HAP-1 (cell line): ENCODE data around the gene ANKRD60.

Experiments
- DNase-seq, 2 experiments: peaks; one replicate each; pipeline ENCODE4 v3.0.0-alpha.2; 2016 to 2020; ENCODE audit warnings: low spot score in 2 of 2
- H3K27me3 ChIP-seq: fragments of 250-450 bp; sonication (Bioruptor Pico); 2 replicates; pipeline ENCODE4 v1.5.1; 2020; ENCODE audit warnings: low read depth, mild to moderate bottlenecking, moderate library complexity
- H3K36me3 ChIP-seq: fragments of 250-450 bp; sonication (Bioruptor Pico); replicated peaks from 2 replicates; pipeline ENCODE4 v1.5.1; 2020; ENCODE audit warnings: mild to moderate bottlenecking
- H3K4me1 ChIP-seq: fragments of 250-450 bp; sonication (Bioruptor Pico); 2 replicates; pipeline ENCODE4 v1.5.1; 2020; ENCODE audit warnings: mild to moderate bottlenecking
- H3K4me3 ChIP-seq: fragments of 250-450 bp; sonication (Bioruptor Pico); 2 replicates; pipeline ENCODE4 v1.5.1; 2020; ENCODE audit warnings: mild to moderate bottlenecking, moderate library complexity
- H3K9me3 ChIP-seq: fragments of 250-450 bp; sonication (Bioruptor Pico); 2 replicates; pipeline ENCODE4 v1.5.1; 2020; ENCODE audit warnings: mild to moderate bottlenecking, moderate library complexity
- in situ Hi-C: fragments of 300-500 bp; cut with MboI; formaldehyde crosslinking; loops from 3 replicates; pipeline ENCODE4 v1.14.3; 2020; ENCODE audit warnings: low sequenced_read_pairs, inconsistent platforms, mixed read lengths

The ANKRD60 gene

GRCh38 chr20:58254890-58255289 lies 26.4 kb upstream of the ANKRD60 start:
- H3K27me3 ChIP-seq = no peaks in the 10 kb centered on the region
- in situ Hi-C loops = no loop called here
- no peak overlapping the region for H3K4me3 ChIP-seq
- no peaks in the 10 kb centered on the region for H3K4me1 ChIP-seq
- H3K36me3 ChIP-seq = no peaks in the 10 kb centered on the region
- H3K9me3 ChIP-seq = no peaks in the 10 kb centered on the region
- no peak for DNase-seq

GRCh38 chr20:58251979-58252591 lies 23.6 kb upstream of the ANKRD60 start:
- no peak overlapping the region for H3K4me3 ChIP-seq

GRCh38 chr20:58251348-58251978 lies 23.0 kb upstream of the ANKRD60 start:
- in situ Hi-C loops = no loop called here
- no peaks in the 10 kb centered on the region for H3K27me3 ChIP-seq
- no peaks in the 10 kb centered on the region for H3K36me3 ChIP-seq
- H3K9me3 ChIP-seq = no peaks in the 10 kb centered on the region
- H3K4me3 ChIP-seq = no peak overlapping the region
- H3K4me1 ChIP-seq = no peaks in the 10 kb centered on the region
- no peak for DNase-seq

More at GRCh38 chr20:58251979-58252591, 23.6 kb upstream of the ANKRD60 start:
- in situ Hi-C loops = no loop called here
- H3K36me3 ChIP-seq = no peaks in the 10 kb centered on the region
- H3K9me3 ChIP-seq = no peaks in the 10 kb centered on the region
- no peak for DNase-seq
- H3K27me3 ChIP-seq = no peaks in the 10 kb centered on the region
- no peaks in the 10 kb centered on the region for H3K4me1 ChIP-seq

- Histone ChIP-seq H3K36me3 (no peaks in the 10 kb centered on the region), H3K9me3 (no peaks in the 10 kb centered on the region), H3K27me3 (no peaks in the 10 kb centered on the region), H3K4me3 (no peak overlapping the region), H3K4me1 (no peaks in the 10 kb centered on the region)
- DNase-seq = peak; percentile 4 to 16
- in situ Hi-C loops = loop anchor here (10.0 to 25.0 kb wide), 3 partner anchors 198 to 588 kb away; partner anchors contain the start of gene NPEPL1
Observed at GRCh38 chr20:58246346-58246745, 17.9 kb upstream of the ANKRD60 start.

- DNase-seq = no peak
- Histone ChIP-seq H3K9me3 (no peaks in the 10 kb centered on the region), H3K36me3 (no peaks in the 10 kb centered on the region), H3K4me1 (no peaks in the 10 kb centered on the region), H3K27me3 (no peaks in the 10 kb centered on the region), H3K4me3 (no peak overlapping the region)
- in situ Hi-C loops = loop anchor here (10.0 to 25.0 kb wide), 3 partner anchors 199 to 589 kb away; partner anchors contain the start of gene NPEPL1
Observed at GRCh38 chr20:58245931-58246330, 17.5 kb upstream of the ANKRD60 start.

- in situ Hi-C loops = loop anchor here (10.0 to 25.0 kb wide), 3 partner anchors 199 to 589 kb away; partner anchors contain the start of gene NPEPL1
- Histone ChIP-seq H3K27me3 (no peaks in the 10 kb centered on the region), H3K36me3 (no peaks in the 10 kb centered on the region), H3K4me1 (no peaks in the 10 kb centered on the region), H3K4me3 (no peak overlapping the region), H3K9me3 (no peaks in the 10 kb centered on the region)
- no peak for DNase-seq
Observed at GRCh38 chr20:58245181-58245891, 16.9 kb upstream of the ANKRD60 start.

- no peaks in the 10 kb centered on the region for H3K9me3 ChIP-seq
- in situ Hi-C loops = loop anchor here (10.0 to 25.0 kb wide), 3 partner anchors 200 to 590 kb away; partner anchors contain the start of gene NPEPL1
- no peaks in the 10 kb centered on the region for H3K4me1 ChIP-seq
- no peak overlapping the region for H3K4me3 ChIP-seq
- no peaks in the 10 kb centered on the region for H3K27me3 ChIP-seq
- H3K36me3 ChIP-seq = no peaks in the 10 kb centered on the region
- no peak for DNase-seq
Observed at GRCh38 chr20:58244517-58245030, 16.1 kb upstream of the ANKRD60 start.

- H3K27me3 ChIP-seq = no peaks in the 10 kb centered on the region
- H3K4me1 ChIP-seq = no peaks in the 10 kb centered on the region
- in situ Hi-C loops = loop anchor here (10.0 to 25.0 kb wide), 3 partner anchors 201 to 591 kb away; partner anchors contain the start of gene NPEPL1
- no peaks in the 10 kb centered on the region for H3K36me3 ChIP-seq
- DNase-seq = no peak
- H3K4me3 ChIP-seq = no peak overlapping the region
- no peaks in the 10 kb centered on the region for H3K9me3 ChIP-seq
Observed at GRCh38 chr20:58243653-58244410, 15.4 kb upstream of the ANKRD60 start.

- in situ Hi-C loops = loop anchor here (10.0 to 25.0 kb wide), 3 partner anchors 202 to 592 kb away; partner anchors contain the start of gene NPEPL1
- H3K9me3 ChIP-seq = no peaks in the 10 kb centered on the region
- H3K27me3 ChIP-seq = no peaks in the 10 kb centered on the region
- no peaks in the 10 kb centered on the region for H3K36me3 ChIP-seq
- DNase-seq = no peak
- no peak overlapping the region for H3K4me3 ChIP-seq
- no peaks in the 10 kb centered on the region for H3K4me1 ChIP-seq
Observed at GRCh38 chr20:58242824-58243223, 14.4 kb upstream of the ANKRD60 start.

GRCh38 chr20:58241766-58242465 lies 13.5 kb upstream of the ANKRD60 start:
- H3K9me3 ChIP-seq = no peaks in the 10 kb centered on the region
- H3K4me1 ChIP-seq = no peaks in the 10 kb centered on the region
- H3K36me3 ChIP-seq = no peaks in the 10 kb centered on the region
- H3K27me3 ChIP-seq = no peaks in the 10 kb centered on the region
- no peak overlapping the region for H3K4me3 ChIP-seq
- no peak for DNase-seq
- in situ Hi-C loops = loop anchor here (10.0 to 25.0 kb wide), 3 partner anchors 203 to 593 kb away; partner anchors contain the start of gene NPEPL1

GRCh38 chr20:58240471-58240870 lies 12.0 kb upstream of the ANKRD60 start:
- H3K9me3 ChIP-seq = no peaks in the 10 kb centered on the region

GRCh38 chr20:58239216-58239615 lies 10.8 kb upstream of the ANKRD60 start:
- in situ Hi-C loops = loop anchor here (25.0 kb wide), 1 partner anchor 448 kb away; the partner anchor contains the start of gene NPEPL1
- H3K4me1 ChIP-seq = no peaks in the 10 kb centered on the region
- 0 out of 2 replicates have a peak, but pooled peaks cover 2% of the 10 kb centered on the region for H3K27me3 ChIP-seq
- H3K4me3 ChIP-seq = no peak overlapping the region
- H3K36me3 ChIP-seq = no peaks in the 10 kb centered on the region
- no peaks in the 10 kb centered on the region for H3K9me3 ChIP-seq
- DNase-seq = no peak

More at GRCh38 chr20:58240471-58240870, 12.0 kb upstream of the ANKRD60 start:
- DNase-seq = no peak
- Histone ChIP-seq H3K4me3 (no peak overlapping the region), H3K27me3 (0 out of 2 replicates have a peak, but pooled peaks cover 2% of the 10 kb centered on the region), H3K36me3 (no peaks in the 10 kb centered on the region), H3K4me1 (no peaks in the 10 kb centered on the region)
- in situ Hi-C loops = loop anchor here (10.0 to 25.0 kb wide), 3 partner anchors 204 to 594 kb away; partner anchors contain the start of gene NPEPL1
